ENCODE measurements around the gene BMP7. TPM values are rescaled to one million over a fixed set of nuclear protein-coding genes. Genes with fewer than 3 reads are reported as not detected.

The BMP7 gene
- total and polyA plus RNA-seq, 2 of the 8 experiments (the other 6 are each of a cell fraction or from before 2014, with no cell fraction given): 9.2 to 14.7 TPM

DNA sequence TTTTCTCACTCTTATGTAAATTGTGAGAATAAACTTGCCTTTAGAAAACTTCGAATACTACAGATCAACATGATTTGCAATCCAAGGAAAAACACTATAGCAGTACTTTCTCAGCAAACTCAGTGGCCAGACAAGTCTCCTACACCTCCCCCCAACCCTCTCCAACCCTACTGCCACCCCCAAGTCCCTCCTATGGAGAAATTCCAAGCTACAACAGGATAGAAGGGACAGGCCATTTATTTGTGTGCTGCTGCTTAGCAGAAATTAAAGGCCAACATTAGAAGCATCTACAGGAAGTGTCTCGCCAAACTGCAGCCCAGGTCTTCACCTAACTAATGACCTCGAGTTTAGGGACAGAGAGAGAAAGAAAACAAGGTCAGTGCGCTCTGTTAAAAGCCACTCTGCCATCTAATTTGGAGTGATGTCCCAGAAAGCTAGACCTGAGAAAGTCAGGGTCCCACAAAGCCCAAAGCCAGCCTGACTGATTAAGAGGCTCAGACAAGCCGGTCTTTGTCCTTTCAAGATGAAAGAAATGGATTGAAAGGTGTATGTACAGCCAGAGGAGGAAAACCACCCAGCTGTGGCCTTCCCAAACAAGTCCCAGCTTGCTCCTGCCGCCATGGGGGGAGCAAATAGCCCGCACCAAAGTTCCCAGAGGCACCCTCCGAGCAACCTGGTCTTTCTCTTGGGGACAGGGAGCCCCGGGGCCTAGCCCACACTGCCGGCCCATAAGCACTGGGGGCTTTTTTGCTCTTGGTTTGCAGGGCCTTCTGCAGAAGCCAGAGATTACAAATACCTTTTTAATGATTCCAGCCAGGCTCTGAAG, 3.4 kb downstream of the BMP7 start (continued):
- TF ChIP-seq, protein P1, sequence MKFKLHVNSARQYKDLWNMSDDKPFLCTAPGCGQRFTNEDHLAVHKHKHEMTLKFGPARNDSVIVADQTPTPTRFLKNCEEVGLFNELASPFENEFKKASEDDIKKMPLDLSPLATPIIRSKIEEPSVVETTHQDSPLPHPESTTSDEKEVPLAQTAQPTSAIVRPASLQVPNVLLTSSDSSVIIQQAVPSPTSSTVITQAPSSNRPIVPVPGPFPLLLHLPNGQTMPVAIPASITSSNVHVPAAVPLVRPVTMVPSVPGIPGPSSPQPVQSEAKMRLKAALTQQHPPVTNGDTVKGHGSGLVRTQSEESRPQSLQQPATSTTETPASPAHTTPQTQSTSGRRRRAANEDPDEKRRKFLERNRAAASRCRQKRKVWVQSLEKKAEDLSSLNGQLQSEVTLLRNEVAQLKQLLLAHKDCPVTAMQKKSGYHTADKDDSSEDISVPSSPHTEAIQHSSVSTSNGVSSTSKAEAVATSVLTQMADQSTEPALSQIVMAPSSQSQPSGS (IDR thresholded peaks at IDR 0.05; ENCODE audit: low read length): no peak
- TF ChIP-seq CBX5 (IDR thresholded peaks at IDR 0.05; ENCODE audit: low read depth, low read length) (no peak), HDAC2 (IDR thresholded peaks at IDR 0.05; ENCODE audit: borderline replicate concordance in 1 of 2, low read depth in 2 of 2, low read length in 2 of 2) (no peak), MAFK (IDR thresholded peaks at IDR 0.05; ENCODE audit: low read depth, low read length) (no peak)

Measured in H1 (cell line).